Smooth muscle cell (in vitro differentiated cells): ENCODE measurements around the gene PCSK4. TPM values are rescaled to one million over a fixed set of nuclear protein-coding genes. Genes with fewer than 3 reads are reported as not detected.

Experiments used
- DNase-seq: peaks from one replicate; lab custom pipeline; 2025; ENCODE audit not compliant: unreplicated experiment; lab: John Stamatoyannopoulos, UW
- H2AFZ ChIP-seq: fragments of 200-600 bp; sonication (generic); 2 replicates; pipeline ENCODE4 v1.6.0; 2016; ENCODE audit warnings: antibody characterized with exemption, low read depth, mild to moderate bottlenecking
- H3F3A ChIP-seq: fragments of 200-600 bp; sonication (generic); 2 replicates; pipeline ENCODE4 v1.6.0; 2017; ENCODE audit warnings: antibody characterized with exemption, low read depth
- H3K27ac ChIP-seq: fragments of 200-600 bp; sonication (generic); 2 replicates; pipeline ENCODE4 v1.5.1; 2016; ENCODE audit warnings: low read depth, mild to moderate bottlenecking
- H3K27me3 ChIP-seq: fragments of 200-600 bp; sonication (generic); 2 replicates; pipeline ENCODE4 v1.6.1; 2016; ENCODE audit warnings: low read depth, mild to moderate bottlenecking
- H3K36me3 ChIP-seq: fragments of 200-600 bp; sonication (generic); 2 replicates; pipeline ENCODE4 v1.5.1; 2016; ENCODE audit warnings: low read depth
- H3K4me1 ChIP-seq: fragments of 200-600 bp; sonication (generic); 2 replicates; pipeline ENCODE4 v1.5.1; 2016; ENCODE audit warnings: low read depth
- H3K4me2 ChIP-seq: fragments of 200-600 bp; sonication (generic); 2 replicates; pipeline ENCODE4 v1.6.0; 2016; ENCODE audit warnings: mild to moderate bottlenecking
- H3K4me3 ChIP-seq: fragments of 200-600 bp; sonication (generic); 2 replicates; pipeline ENCODE4 v1.5.1; 2016; ENCODE audit warnings: mild to moderate bottlenecking
- H3K79me2 ChIP-seq: fragments of 200-600 bp; sonication (generic); 2 replicates; pipeline ENCODE4 v1.6.0; 2016; ENCODE audit warnings: low read depth, mild to moderate bottlenecking
- H3K9ac ChIP-seq: fragments of 200-600 bp; sonication (generic); 2 replicates; pipeline ENCODE4 v1.6.0; 2016; ENCODE audit warnings: low read depth
- H3K9me3 ChIP-seq: fragments of 200-600 bp; sonication (generic); replicated peaks from 2 replicates; pipeline ENCODE4 v1.5.1; 2016; ENCODE audit warnings: low read depth
- H4K20me1 ChIP-seq: fragments of 200-600 bp; sonication (generic); 2 replicates; pipeline ENCODE4 v1.6.0; 2016; ENCODE audit warnings: low read depth
- CTCF ChIP-seq: fragments of 200-600 bp; sonication (generic); IDR thresholded peaks from 2 replicates; pipeline ENCODE4 v1.5.1; 2017; ENCODE audit warnings: borderline replicate concordance, mild to moderate bottlenecking, antibody characterized with exemption; ENCODE audit not compliant: insufficient read depth, poor library complexity, severe bottlenecking
- WGBS: methylation state at CpG from one replicate; pipeline ENCODE4 v1.1.7; 2016; ENCODE audit warnings: low lambda C conversion rate; 5-methylcytosine and 5-hydroxymethylcytosine counted together
- polyA plus RNA-seq: library from polyadenylated mRNA; unstranded; fragments of >200 nt; fragmentation: Nextera tagmentation; extraction: Ambion mirVana; gene quantifications from 2 replicates; pipeline ENCODE4 v1.2.1, GENCODE V29; 2016
- total RNA-seq: library from RNA; depleted of rRNA; stranded (reverse); fragments of >200 nt; gene quantifications from 2 replicates; pipeline ENCODE4 v1.2.3, GENCODE V29; 2014

Gene PCSK4
- total and polyA plus RNA-seq, 2 experiments from 2014 or later, result 1.7 to 8.7 TPM

GRCh38 chr19:1496714-1497577 is 6.8 kb upstream of the PCSK4 start:
- Histone ChIP-seq H3K27ac (no peak overlapping the region), H2AFZ (no peak overlapping the region), H3K4me1 (no peaks in the 10 kb centered on the region), H3K27me3 (no peaks in the 10 kb centered on the region), H3F3A (no peaks in the 10 kb centered on the region), H3K9ac (no peak overlapping the region), H3K4me2 (no peak overlapping the region), H3K9me3 (no peaks in the 10 kb centered on the region), H3K36me3 (no peaks in the 10 kb centered on the region), H4K20me1 (no peaks in the 10 kb centered on the region), H3K79me2 (no peaks in the 10 kb centered on the region), H3K4me3 (no peak overlapping the region)
- 90% methylated on average over 35 of the region's 39 CpGs for WGBS
- no peak for TF ChIP-seq CTCF
- no peak for DNase-seq

GRCh38 chr19:1495799-1496713 is 5.9 kb upstream of the PCSK4 start:
- no peak overlapping the region for H3K4me2 ChIP-seq

GRCh38 chr19:1495051-1495798 is 5.1 kb upstream of the PCSK4 start:
- no peaks in the 10 kb centered on the region for H3K9me3 ChIP-seq
- no peaks in the 10 kb centered on the region for H3K79me2 ChIP-seq
- peaks cover 5% of the 10 kb centered on the region for H3K4me1 ChIP-seq
- H3K27ac ChIP-seq, result no peak overlapping the region
- DNase-seq, result no peak
- no peaks in the 10 kb centered on the region for H3K27me3 ChIP-seq
- H2AFZ ChIP-seq, result no peak overlapping the region
- no peak overlapping the region for H3K4me2 ChIP-seq
- H3K9ac ChIP-seq, result no peak overlapping the region
- no peaks in the 10 kb centered on the region for H3K36me3 ChIP-seq
- no peak for TF ChIP-seq CTCF
- WGBS, result 90% methylated on average over 37 of the region's 37 CpGs
- H4K20me1 ChIP-seq, result no peaks in the 10 kb centered on the region
- H3K4me3 ChIP-seq, result no peak overlapping the region
- H3F3A ChIP-seq, result no peaks in the 10 kb centered on the region

More at GRCh38 chr19:1495799-1496713, 5.9 kb upstream of the PCSK4 start:
- WGBS, result 86% methylated on average over 32 of the region's 40 CpGs
- H3F3A ChIP-seq, result no peaks in the 10 kb centered on the region
- H3K9ac ChIP-seq, result no peak overlapping the region
- H2AFZ ChIP-seq, result no peak overlapping the region
- H3K4me1 ChIP-seq, result peaks cover 5% of the 10 kb centered on the region
- H3K79me2 ChIP-seq, result no peaks in the 10 kb centered on the region
- DNase-seq, result no peak
- no peaks in the 10 kb centered on the region for H3K36me3 ChIP-seq
- H4K20me1 ChIP-seq, result no peaks in the 10 kb centered on the region
- no peak for TF ChIP-seq CTCF
- H3K9me3 ChIP-seq, result no peaks in the 10 kb centered on the region
- H3K27me3 ChIP-seq, result no peaks in the 10 kb centered on the region
- H3K4me3 ChIP-seq, result no peak overlapping the region
- H3K27ac ChIP-seq, result no peak overlapping the region
